IMR-90 (cell line): ENCODE data around the gene AUTS2. TPM values are rescaled to one million over a fixed set of nuclear protein-coding genes. Genes with fewer than 3 reads are reported as not detected.

ENCODE experiments used
- ATAC-seq: fragments of 200-7000 bp; cut with Tn5 transposase; 2 replicates; pipeline ENCODE4 v1.9.1; 2020; ENCODE audit warnings: low read depth, mild to moderate bottlenecking, moderate library complexity
- BruUV-seq: library from RNA; stranded (reverse); fragments of 400-500 nt; replicated peaks from 2 replicates; lab custom pipeline; 2021; lab: Mats Ljungman, UMichigan
- CTCF ChIA-PET: fragments of 300-600 bp; formaldehyde crosslinking; extraction: SDS; loops from one replicate; lab custom pipeline; 2021; ENCODE audit warnings: antibody characterized with exemption; lab: Yijun Ruan, JAX
- POLR2A ChIA-PET: fragments of 300-600 bp; sonication (Branson Sonifier 250); formaldehyde crosslinking; loops from one replicate; lab custom pipeline; 2022; ENCODE audit warnings: antibody characterized with exemption; ENCODE audit not compliant: unreplicated experiment; lab: Charles Lee
- DNase-seq: peaks from one replicate; pipeline ENCODE4 v3.0.0; 2013
- H2AFZ ChIP-seq: replicated peaks from 2 replicates; pipeline ENCODE3; 2013; ENCODE audit warnings: low read length, mild to moderate bottlenecking; ENCODE audit not compliant: poor library complexity
- H2AK5ac ChIP-seq: 2 replicates; pipeline ENCODE4 v1.6.1; 2013; ENCODE audit warnings: low read depth, low read length, inconsistent platforms
- H2AK9ac ChIP-seq: replicated peaks from 2 replicates; pipeline ENCODE3; 2013; ENCODE audit warnings: mild to moderate bottlenecking, low read depth, low read length, moderate library complexity; ENCODE audit not compliant: poor library complexity
- H2BK120ac ChIP-seq: 2 replicates; pipeline ENCODE4 v1.6.1; 2013; ENCODE audit warnings: low read depth, low read length, inconsistent platforms
- H2BK15ac ChIP-seq: 3 replicates; pipeline ENCODE4 v1.6.1; 2013; ENCODE audit warnings: low read depth, low read length, inconsistent platforms
- H2BK20ac ChIP-seq: 2 replicates; pipeline ENCODE4 v1.6.1; 2013; ENCODE audit warnings: low read depth, mild to moderate bottlenecking, inconsistent platforms, low read length, moderate library complexity
- H2BK5ac ChIP-seq: 2 replicates; pipeline ENCODE4 v1.6.1; 2013; ENCODE audit warnings: mild to moderate bottlenecking, low read depth, low read length, inconsistent platforms; ENCODE audit not compliant: poor library complexity, severe bottlenecking
- H3K14ac ChIP-seq: replicated peaks from 2 replicates; pipeline ENCODE4 v1.6.1; 2013; ENCODE audit warnings: low read depth, low read length, inconsistent platforms
- H3K18ac ChIP-seq: 2 replicates; pipeline ENCODE4 v1.6.1; 2013; ENCODE audit warnings: low read depth, low read length, control low read depth
- H3K23ac ChIP-seq: 2 replicates; pipeline ENCODE4 v1.6.1; 2013; ENCODE audit warnings: low read depth, low read length, inconsistent platforms
- H3K27ac ChIP-seq: 2 replicates; pipeline ENCODE4 v1.5.1; 2013; ENCODE audit warnings: mild to moderate bottlenecking, control low read depth, low read length; ENCODE audit not compliant: insufficient read depth
- H3K27me3 ChIP-seq: 2 replicates; pipeline ENCODE4 v1.6.1; 2013; ENCODE audit warnings: low read length; ENCODE audit not compliant: control insufficient read depth, insufficient read depth
- H3K36me3 ChIP-seq: 2 replicates; pipeline ENCODE4 v1.6.1; 2013; ENCODE audit warnings: low read length, mixed read lengths; ENCODE audit not compliant: control insufficient read depth, insufficient read depth
- H3K4ac ChIP-seq: 2 replicates; pipeline ENCODE4 v1.6.1; 2013; ENCODE audit warnings: low read depth, low read length, inconsistent platforms
- H3K4me1 ChIP-seq: 2 replicates; pipeline ENCODE4 v1.6.1; 2013; ENCODE audit warnings: low read length, mixed read lengths; ENCODE audit not compliant: control insufficient read depth, insufficient read depth
- H3K4me2 ChIP-seq: 2 replicates; pipeline ENCODE4 v1.6.1; 2013; ENCODE audit warnings: low read depth, mild to moderate bottlenecking, control low read depth, low read length, moderate library complexity
- H3K4me3 ChIP-seq: 2 replicates; pipeline ENCODE4 v1.5.1; 2013; ENCODE audit warnings: low read depth, mild to moderate bottlenecking, control low read depth, low read length, moderate library complexity; ENCODE audit not compliant: insufficient read depth
- H3K56ac ChIP-seq: 2 replicates; pipeline ENCODE4 v1.6.1; 2013; ENCODE audit warnings: low read length, inconsistent platforms; ENCODE audit not compliant: insufficient read depth; ENCODE audit errors: extremely low read depth
- H3K79me1 ChIP-seq, 2 experiments: 2 replicates each; pipeline ENCODE4 v1.6.1; 2013; ENCODE audit warnings: low read length in 2 of 2, inconsistent platforms in 1 of 2, low read depth in 1 of 2
- H3K9ac ChIP-seq: 2 replicates; pipeline ENCODE4 v1.6.1; 2013; ENCODE audit warnings: low read depth, low read length, control low read depth
- H3K9me1 ChIP-seq: 2 replicates; pipeline ENCODE4 v1.6.1; 2013; ENCODE audit warnings: low read length, inconsistent platforms; ENCODE audit not compliant: insufficient read depth
- H3K9me3 ChIP-seq: 2 replicates; pipeline ENCODE4 v1.6.1; 2013; ENCODE audit warnings: low read length; ENCODE audit not compliant: control insufficient read depth, insufficient read depth
- H4K20me1 ChIP-seq: 2 replicates; pipeline ENCODE4 v1.6.1; 2013; ENCODE audit warnings: low read length, inconsistent platforms; ENCODE audit not compliant: insufficient read depth
- H4K5ac ChIP-seq: 2 replicates; pipeline ENCODE4 v1.6.1; 2013; ENCODE audit warnings: mild to moderate bottlenecking, low read depth, low read length, control low read depth
- H4K8ac ChIP-seq, 2 experiments: 2 replicates each; pipeline ENCODE4 v1.6.1; 2013; ENCODE audit warnings: low read depth in 2 of 2, low read length in 2 of 2, control low read depth in 1 of 2, inconsistent platforms in 1 of 2
- H4K91ac ChIP-seq: 2 replicates; pipeline ENCODE4 v1.6.1; 2013; ENCODE audit warnings: low read depth, low read length, inconsistent platforms; ENCODE audit not compliant: insufficient read depth
- CTCF ChIP-seq: conservative IDR thresholded peaks from 2 replicates; pipeline ENCODE4 v1.5.1; 2012; ENCODE audit warnings: mild to moderate bottlenecking, low read depth, low read length, improper control_type of control experiment
- FOS ChIP-seq: fragments of 150-350 bp; IDR thresholded peaks from 2 replicates; pipeline ENCODE4 v1.6.1; 2016; ENCODE audit warnings: low read depth, low read length
- MAFK ChIP-seq: IDR thresholded peaks from 2 replicates; pipeline ENCODE4 v1.6.1; 2012; ENCODE audit warnings: low read depth, low read length, improper control_type of control experiment
- NFE2L2 ChIP-seq: fragments of 150-350 bp; IDR thresholded peaks from 2 replicates; pipeline ENCODE4 v1.6.1; 2016; ENCODE audit warnings: low read depth, mild to moderate bottlenecking, low read length
- POLR2A ChIP-seq: IDR thresholded peaks from 2 replicates; pipeline ENCODE4 v1.6.1; 2012; ENCODE audit warnings: mild to moderate bottlenecking, low read depth, low read length
- RFX5 ChIP-seq: IDR thresholded peaks from 2 replicates; pipeline ENCODE4 v1.8.0; 2012; ENCODE audit warnings: low read depth, mild to moderate bottlenecking, low read length, moderate library complexity
- SMC3 ChIP-seq: fragments of 150-350 bp; IDR thresholded peaks from 2 replicates; pipeline ENCODE4 v1.6.1; 2016; ENCODE audit warnings: low read depth, mild to moderate bottlenecking, antibody characterized with exemption, low read length, moderate library complexity
- WGBS, 2 experiments: methylation state at CpG; one replicate each; pipeline versions ENCODE4 v1.1.5 to v1.1.7; 2013; ENCODE audit warnings: missing lambda C conversion rate in 2 of 2; ENCODE audit not compliant: insufficient read length in 1 of 2; ENCODE audit errors: extremely low coverage in 2 of 2; 5-methylcytosine and 5-hydroxymethylcytosine counted together
- dilution Hi-C: fragments of 300-500 bp; cut with HindIII; formaldehyde crosslinking; loops from one replicate; pipeline ENCODE4 v1.14.3; 2018; ENCODE audit warnings: low sequenced_read_pairs; ENCODE audit not compliant: unreplicated experiment
- in situ Hi-C: fragments of 300-500 bp; cut with MboI; formaldehyde crosslinking; loops from 3 replicates; pipeline ENCODE4 v1.14.3; 2019; ENCODE audit warnings: low sequenced_read_pairs, inconsistent platforms, mixed read lengths
- intact Hi-C: fragments of 100-400 bp; cut with micrococcal nuclease; formaldehyde crosslinking; loops from 2 replicates; pipeline ENCODE4 v1.10.0; 2022
- polyA plus RNA-seq, 3 experiments: library from polyadenylated mRNA; depleted of rRNA; stranded (reverse); fragments of >200 nt; gene quantifications; 2 replicates each; pipeline ENCODE4 v1.2.3, GENCODE V29; 2012; ENCODE audit warnings: low replicate concordance in 1 of 3
- total RNA-seq: library from RNA; depleted of rRNA; stranded (reverse); fragments of >200 nt; gene quantifications from 2 replicates; pipeline ENCODE4 v1.2.3, GENCODE V29; 2012

Gene AUTS2
- total and polyA plus RNA-seq, 2 of the 4 experiments (the other 2 are of a cell fraction), result 0.90 to 3.0 TPM

DNA sequence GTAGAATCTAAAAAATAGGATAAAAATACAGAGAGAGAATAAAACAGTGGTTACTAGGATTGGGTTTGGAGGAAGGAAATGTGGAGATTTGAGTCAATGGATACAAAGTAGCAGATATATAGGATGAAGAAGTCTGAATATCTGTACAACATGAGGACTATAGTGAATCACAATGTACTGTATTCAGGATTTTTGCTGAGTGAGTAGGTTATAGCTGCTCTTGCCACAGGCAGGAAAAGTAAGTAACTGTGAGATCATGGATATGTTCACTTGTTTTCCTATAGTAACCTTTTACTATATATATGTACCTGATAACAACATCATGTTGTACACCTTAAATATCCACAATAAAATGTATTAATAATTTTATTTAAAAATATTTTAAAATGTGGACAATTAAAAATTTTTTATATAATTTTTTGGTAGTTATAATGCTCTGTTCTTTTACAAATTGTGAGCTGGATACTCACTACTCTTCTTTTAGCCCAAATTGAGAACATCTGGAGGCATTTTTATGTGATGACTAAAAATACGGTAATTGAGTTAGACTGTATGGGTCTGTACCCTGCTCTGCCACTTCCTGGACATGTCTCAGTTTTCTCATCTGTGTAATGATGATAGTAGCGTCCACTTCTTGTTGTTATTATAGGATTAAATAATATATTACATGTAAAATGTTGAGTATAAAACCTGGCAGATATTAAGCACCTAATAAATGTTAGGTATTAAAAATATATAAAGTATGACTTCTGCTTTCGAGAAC is 439.1 kb downstream of the AUTS2 start:
- Histone ChIP-seq H3K27ac (no peak overlapping the region), H3K9me1 (no peaks in the 10 kb centered on the region), H3K18ac (no peak overlapping the region), H4K5ac (no peak overlapping the region), H2AK5ac (no peak overlapping the region), H3K36me3 (no peaks in the 10 kb centered on the region), H3K9me3 (peaks cover 2% of the 10 kb centered on the region; the same call in 1 of the 2 replicates), H4K8ac (no peak overlapping the region), H3K4me3 (no peak overlapping the region), H2BK20ac (no peak overlapping the region), H2BK120ac (no peak overlapping the region), H3K56ac (no peak overlapping the region), H3K79me1 (no peaks in the 10 kb centered on the region), H3K9ac (no peak overlapping the region), H3K4ac (no peak overlapping the region), H3K27me3 (no peaks in the 10 kb centered on the region), H2AFZ (no peak overlapping the region), H4K20me1 (no peaks in the 10 kb centered on the region), H2AK9ac (no peak overlapping the region), H3K23ac (no peak overlapping the region), H3K14ac (no peak overlapping the region), H2BK5ac (no peak overlapping the region), H4K91ac (no peak overlapping the region), H3K4me1 (no peaks in the 10 kb centered on the region), H3K4me2 (no peak overlapping the region), H2BK15ac (no peak overlapping the region)
- TF ChIP-seq SMC3 (no peak), NFE2L2 (no peak), FOS (no peak), POLR2A (no peak), MAFK (no peak), RFX5 (no peak), CTCF (no peak)
- DNase-seq, result no peak
- POLR2A ChIA-PET, result no interaction called here
- BruUV-seq, result no TSS peak
- in situ Hi-C loops (no loop called here), intact Hi-C loops (no loop called here), dilution Hi-C loops (no loop called here)
- CTCF ChIA-PET, result no interaction called here
- no CpG with 5 or more reads among the region's 3 CpGs for WGBS, 2 experiments
- no peak for ATAC-seq
